NB4 (cell line): ENCODE results near the gene DIS3L2.

Experiments
- CTCF ChIP-seq: IDR thresholded peaks from one replicate; pipeline ENCODE4 v1.5.1; 2012; ENCODE audit warnings: low read depth, low read length
- MAX ChIP-seq: IDR thresholded peaks from 2 replicates; pipeline ENCODE4 v1.6.1; 2011; ENCODE audit warnings: low read depth, low read length
- MYC ChIP-seq: IDR thresholded peaks from 2 replicates; pipeline ENCODE4 v1.6.1; 2011; ENCODE audit warnings: low read depth, low read length
- POLR2A ChIP-seq: IDR thresholded peaks from 2 replicates; pipeline ENCODE4 v1.6.1; 2011; ENCODE audit warnings: mild to moderate bottlenecking; ENCODE audit not compliant: insufficient read length; ENCODE audit errors: extremely low read depth

GRCh38 chr2:232280341-232280740 lies 318.8 kb downstream of the DIS3L2 start:
- no peak for TF ChIP-seq CTCF
- TF ChIP-seq POLR2A = no peak
- TF ChIP-seq MYC = no peak
- no peak for TF ChIP-seq MAX
